ENCODE measurements around the gene HSPB6.

Gene HSPB6

GRCh38 chr19:35740423-35741202, 16.2 kb downstream of the HSPB6 start:
- no peak for TF ChIP-seq GATA1 (IDR thresholded peaks at IDR 0.05; ENCODE audit: low read depth, low read length)
- TF ChIP-seq POLR2A (IDR thresholded peaks at IDR 0.05; ENCODE audit: low read length): peak; percentile 62

DNA sequence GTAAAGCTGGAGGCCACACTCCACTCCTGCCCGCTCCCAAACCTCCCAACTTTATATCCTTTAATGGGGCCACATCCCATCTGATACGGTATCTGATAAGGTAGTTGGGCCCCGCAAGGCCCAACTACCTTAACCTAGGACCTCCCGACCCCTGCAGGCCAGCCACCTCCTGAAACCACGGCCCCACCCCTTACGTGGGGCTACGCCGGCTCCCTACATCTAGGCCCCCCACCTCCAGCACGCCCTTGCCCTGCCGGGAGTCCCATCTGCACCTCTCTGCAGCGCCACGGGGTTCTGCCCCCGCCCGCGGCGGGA, 16.8 kb downstream of the HSPB6 start:
- TF ChIP-seq GATA1 (IDR thresholded peaks at IDR 0.05; ENCODE audit: low read depth, low read length) (no peak), POLR2A (IDR thresholded peaks at IDR 0.05; ENCODE audit: low read length) (no peak)
- DNase-seq: no peak

More at GRCh38 chr19:35740423-35741202, 16.2 kb downstream of the HSPB6 start:
- DNase-seq: peak; percentile 97

- no peak for TF ChIP-seq POLR2A (IDR thresholded peaks at IDR 0.05; ENCODE audit: low read length)
- no peak for TF ChIP-seq GATA1 (IDR thresholded peaks at IDR 0.05; ENCODE audit: low read depth, low read length)
- no peak for DNase-seq
Measured at GRCh38 chr19:35739275-35740107, 17.3 kb downstream of the HSPB6 start.

DNA sequence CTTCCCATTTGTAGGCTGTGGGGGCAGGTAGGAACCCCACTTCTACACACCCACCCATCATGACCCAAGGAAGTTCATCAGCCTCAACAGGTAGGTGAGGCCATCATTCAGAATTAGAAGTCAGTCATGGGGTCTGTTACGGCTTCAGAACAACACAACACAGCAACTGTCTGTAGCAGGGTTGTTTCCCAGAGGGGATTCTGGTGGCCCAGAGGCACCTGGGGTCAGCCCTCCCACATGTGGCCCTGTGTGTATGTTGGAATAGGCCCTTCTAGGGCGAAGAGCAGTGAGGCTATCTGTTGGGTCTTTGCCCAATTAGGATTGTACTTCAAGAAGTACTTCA, 18.0 kb downstream of the HSPB6 start:
- TF ChIP-seq POLR2A (IDR thresholded peaks at IDR 0.05; ENCODE audit: low read length): no peak
- no peak for TF ChIP-seq GATA1 (IDR thresholded peaks at IDR 0.05; ENCODE audit: low read depth, low read length)
- DNase-seq: no peak

DNA sequence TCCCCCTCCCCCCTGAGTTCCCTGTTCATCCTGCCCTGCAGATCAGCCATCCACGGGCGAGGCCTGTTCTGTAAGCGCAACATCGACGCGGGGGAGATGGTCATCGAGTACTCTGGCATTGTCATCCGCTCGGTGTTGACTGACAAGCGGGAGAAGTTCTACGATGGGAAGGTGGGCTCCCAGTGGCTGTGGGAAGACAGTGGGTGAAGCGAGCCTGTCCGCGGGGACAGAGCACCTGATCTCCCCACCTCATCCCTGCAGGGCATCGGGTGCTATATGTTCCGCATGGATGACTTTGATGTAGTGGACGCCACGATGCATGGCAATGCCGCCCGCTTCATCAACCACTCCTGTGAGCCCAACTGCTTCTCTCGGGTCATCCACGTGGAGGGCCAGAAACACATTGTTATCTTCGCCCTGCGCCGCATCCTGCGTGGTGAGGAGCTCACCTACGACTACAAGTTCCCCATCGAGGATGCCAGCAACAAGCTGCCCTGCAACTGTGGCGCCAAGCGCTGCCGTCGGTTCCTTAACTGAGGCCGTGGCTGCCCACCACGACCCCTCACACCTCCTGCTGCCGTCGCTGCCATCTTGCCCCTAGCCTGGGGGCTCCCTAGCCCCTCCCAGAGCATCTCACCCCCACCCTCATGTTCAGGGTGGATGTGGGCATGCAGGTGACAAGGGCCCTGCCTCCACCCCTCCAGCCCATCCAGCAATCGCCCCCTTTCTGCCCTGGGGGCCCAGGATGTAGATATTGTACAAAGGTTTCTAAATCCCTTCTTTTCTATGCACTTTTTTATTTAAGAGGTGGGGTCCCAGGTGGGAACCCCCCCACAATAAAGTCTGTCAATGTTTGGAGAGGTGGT, 18.6 kb downstream of the HSPB6 start:
- TF ChIP-seq GATA1 (IDR thresholded peaks at IDR 0.05; ENCODE audit: low read depth, low read length): no peak
- DNase-seq: no peak

DNA sequence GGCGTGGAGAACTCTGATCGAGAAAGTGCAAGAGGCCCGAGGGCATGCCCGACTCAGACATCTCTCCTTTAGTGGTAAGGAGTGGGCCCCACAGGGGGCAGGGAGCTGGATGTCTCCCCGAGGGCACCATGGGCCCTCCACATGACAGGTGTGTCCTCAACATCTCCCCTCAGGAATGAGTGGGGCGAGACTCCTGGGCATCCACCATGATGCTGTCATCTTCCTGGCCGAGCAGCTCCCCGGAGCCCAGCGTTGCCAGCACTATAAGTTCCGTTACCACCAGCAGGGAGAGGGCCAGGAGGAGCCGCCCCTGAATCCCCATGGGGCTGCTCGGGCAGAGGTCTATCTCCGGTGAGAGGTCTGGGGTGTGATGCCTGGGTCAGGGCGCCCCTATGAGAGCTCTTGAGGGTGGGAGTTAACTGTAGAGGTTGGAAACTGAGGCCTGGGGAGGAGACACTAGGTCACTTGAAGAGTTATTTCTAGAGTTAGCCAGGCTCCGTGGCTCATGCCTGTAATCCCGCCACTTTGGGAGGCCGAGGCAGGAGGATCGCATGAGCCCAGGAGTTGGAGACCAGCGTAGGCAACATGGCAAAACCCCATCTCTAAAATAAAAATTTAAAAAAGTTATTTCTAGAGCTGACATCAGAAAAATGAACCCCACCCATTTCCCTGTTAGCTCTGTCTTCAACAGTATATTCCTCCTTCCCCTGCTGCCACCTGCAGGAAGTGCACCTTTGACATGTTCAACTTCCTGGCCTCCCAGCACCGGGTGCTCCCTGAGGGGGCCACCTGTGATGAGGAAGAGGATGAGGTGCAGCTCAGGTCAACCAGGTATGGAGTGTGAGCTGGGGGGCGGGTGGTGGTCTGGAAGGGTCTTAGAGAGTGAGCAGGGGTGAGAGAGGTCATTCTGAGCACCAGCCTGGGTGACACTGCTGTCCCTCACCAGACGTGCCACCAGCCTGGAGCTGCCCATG, 19.6 kb downstream of the HSPB6 start:
- peak; percentile 32 to 61 for DNase-seq
- TF ChIP-seq GATA1 (IDR thresholded peaks at IDR 0.05; ENCODE audit: low read depth, low read length) (no peak), POLR2A (IDR thresholded peaks at IDR 0.05; ENCODE audit: low read length) (no peak)

- no peak for DNase-seq
- no peak for TF ChIP-seq GATA1 (IDR thresholded peaks at IDR 0.05; ENCODE audit: low read depth, low read length)
- no peak for TF ChIP-seq POLR2A (IDR thresholded peaks at IDR 0.05; ENCODE audit: low read length)
Measured at GRCh38 chr19:35734889-35735288, 21.9 kb downstream of the HSPB6 start.

- TF ChIP-seq GATA1 (IDR thresholded peaks at IDR 0.05; ENCODE audit: low read depth, low read length) (no peak), POLR2A (IDR thresholded peaks at IDR 0.05; ENCODE audit: low read length) (no peak)
- no peak for DNase-seq
Measured at GRCh38 chr19:35734273-35734672, 22.6 kb downstream of the HSPB6 start.

DNA sequence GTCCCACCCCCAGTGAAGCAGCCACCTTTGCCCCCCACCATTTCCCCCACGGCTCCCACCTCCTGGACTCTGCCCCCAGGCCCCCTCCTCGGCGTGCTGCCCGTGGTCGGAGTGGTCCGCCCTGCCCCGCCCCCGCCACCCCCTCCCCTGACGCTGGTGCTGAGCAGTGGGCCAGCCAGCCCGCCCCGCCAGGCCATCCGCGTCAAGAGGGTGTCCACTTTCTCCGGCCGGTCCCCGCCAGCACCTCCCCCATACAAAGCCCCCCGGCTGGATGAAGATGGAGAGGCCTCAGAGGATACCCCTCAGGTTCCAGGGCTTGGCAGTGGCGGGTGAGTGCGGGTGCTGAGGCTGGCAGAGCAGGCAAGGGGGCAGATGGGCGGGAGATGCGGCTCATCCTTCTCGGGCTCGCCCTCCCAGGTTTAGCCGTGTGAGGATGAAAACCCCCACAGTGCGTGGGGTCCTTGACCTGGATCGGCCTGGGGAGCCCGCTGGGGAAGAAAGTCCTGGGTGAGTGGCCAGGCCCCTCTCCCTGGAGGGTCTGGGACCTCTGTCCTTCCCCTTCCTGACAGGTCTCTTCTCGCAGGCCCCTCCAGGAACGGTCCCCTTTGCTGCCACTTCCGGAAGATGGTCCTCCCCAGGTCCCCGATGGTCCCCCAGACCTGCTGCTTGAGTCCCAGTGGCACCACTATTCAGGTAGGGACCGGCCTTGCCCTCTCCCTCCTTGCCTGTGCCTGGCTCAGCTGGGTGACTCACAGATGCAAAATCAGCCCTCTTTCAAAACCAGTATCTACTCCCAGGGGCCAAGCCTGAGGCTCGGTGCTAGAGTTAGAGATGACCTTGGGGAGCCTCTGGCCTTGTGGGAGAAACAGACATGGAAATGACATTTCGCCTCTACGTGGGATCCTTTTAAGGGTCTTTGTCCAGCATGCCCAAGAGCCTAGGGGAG, 23.4 kb downstream of the HSPB6 start:
- no peak for TF ChIP-seq GATA1 (IDR thresholded peaks at IDR 0.05; ENCODE audit: low read depth, low read length)
- no peak for TF ChIP-seq POLR2A (IDR thresholded peaks at IDR 0.05; ENCODE audit: low read length)

DNA sequence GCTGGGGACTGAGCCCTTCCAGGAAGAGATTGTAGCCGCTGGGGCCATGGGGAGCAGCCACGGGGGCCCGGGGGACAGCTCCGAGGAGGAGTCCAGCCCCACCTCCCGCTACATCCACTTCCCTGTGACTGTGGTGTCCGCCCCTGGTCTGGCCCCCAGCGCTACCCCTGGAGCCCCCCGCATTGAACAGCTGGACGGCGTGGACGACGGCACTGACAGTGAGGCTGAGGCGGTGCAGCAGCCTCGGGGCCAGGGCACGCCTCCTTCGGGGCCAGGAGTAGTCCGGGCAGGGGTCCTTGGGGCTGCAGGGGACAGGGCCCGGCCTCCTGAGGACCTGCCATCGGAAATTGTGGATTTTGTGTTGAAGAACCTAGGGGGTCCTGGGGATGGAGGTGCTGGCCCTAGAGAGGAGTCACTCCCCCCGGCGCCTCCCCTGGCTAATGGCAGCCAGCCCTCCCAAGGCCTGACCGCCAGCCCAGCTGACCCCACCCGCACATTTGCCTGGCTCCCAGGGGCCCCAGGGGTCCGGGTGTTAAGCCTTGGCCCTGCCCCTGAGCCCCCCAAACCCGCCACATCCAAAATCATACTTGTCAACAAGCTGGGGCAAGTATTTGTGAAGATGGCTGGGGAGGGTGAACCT, 24.2 kb downstream of the HSPB6 start:
- TF ChIP-seq GATA1 (IDR thresholded peaks at IDR 0.05; ENCODE audit: low read depth, low read length): no peak
- no peak for TF ChIP-seq POLR2A (IDR thresholded peaks at IDR 0.05; ENCODE audit: low read length)
- DNase-seq: no peak

More for the DNA sequence above, 23.4 kb downstream of the HSPB6 start:
- DNase-seq: no peak

- no peak for DNase-seq
- TF ChIP-seq POLR2A (IDR thresholded peaks at IDR 0.05; ENCODE audit: low read length) (no peak), GATA1 (IDR thresholded peaks at IDR 0.05; ENCODE audit: low read depth, low read length) (no peak)
Measured at GRCh38 chr19:35731779-35732405, 24.9 kb downstream of the HSPB6 start.

All from erythroblast (primary cell).